H1 (cell line): ENCODE measurements around the gene MYOCD. TPM values are rescaled to one million over a fixed set of nuclear protein-coding genes. Genes with fewer than 3 reads are reported as not detected.

ENCODE experiments used
- BCL11A ChIP-seq, 2 experiments: IDR thresholded peaks; one replicate each; pipeline ENCODE4 v1.6.1; 2011; ENCODE audit warnings: low read depth in 2 of 2, low read length in 2 of 2, mild to moderate bottlenecking in 2 of 2
- RBBP5 ChIP-seq: IDR thresholded peaks from 2 replicates; pipeline ENCODE4 v1.7.1; 2012; ENCODE audit warnings: low read depth, mild to moderate bottlenecking, inconsistent platforms, low read length, moderate library complexity, borderline replicate concordance
- SAP30 ChIP-seq: fragments of 300-600 bp; sonication (generic); IDR thresholded peaks from 2 replicates; pipeline ENCODE4 v1.7.1; 2012; ENCODE audit warnings: low read length, moderate library complexity, mild to moderate bottlenecking, inconsistent platforms; ENCODE audit not compliant: insufficient read depth, insufficient replicate concordance
- polyA plus RNA-seq, 7 experiments: library from polyadenylated mRNA; depleted of rRNA in 3 of 7; stranded (reverse) in 5 of 7; unstranded in 2 of 7; fragments of >200 nt in 5 of 7; fragments of 200-250 nt in 2 of 7; gene quantifications; 1 replicate in 5 of 7; 2 replicates in 1 of 7; 4 replicates in 1 of 7; pipeline versions ENCODE4 v1.2.1 to v1.2.3, GENCODE V29; 2011 to 2013; ENCODE audit warnings: missing spikeins in 2 of 7, mixed read lengths in 2 of 7
- total RNA-seq: library from RNA; stranded (reverse); fragmentation: NEBNext Ultra II Directional; extraction: Animal tissue kit (Norgen Biotek cat#: 25700); gene quantifications from 2 replicates; pipeline ENCODE4 v1.2.1, GENCODE V29; 2021
- TF ChIP-seq, protein P1 (sequence below): fragments of 300-600 bp; sonication (generic); IDR thresholded peaks from 2 replicates; pipeline ENCODE4 v1.7.1; 2012; ENCODE audit warnings: low read length, moderate library complexity, mild to moderate bottlenecking, inconsistent platforms; ENCODE audit not compliant: insufficient replicate concordance

MYOCD gene
- total and polyA plus RNA-seq, 2 of the 8 experiments (the other 6 are each of a cell fraction or from before 2014, with no cell fraction given): 0.30 to 4.9 TPM

DNA sequence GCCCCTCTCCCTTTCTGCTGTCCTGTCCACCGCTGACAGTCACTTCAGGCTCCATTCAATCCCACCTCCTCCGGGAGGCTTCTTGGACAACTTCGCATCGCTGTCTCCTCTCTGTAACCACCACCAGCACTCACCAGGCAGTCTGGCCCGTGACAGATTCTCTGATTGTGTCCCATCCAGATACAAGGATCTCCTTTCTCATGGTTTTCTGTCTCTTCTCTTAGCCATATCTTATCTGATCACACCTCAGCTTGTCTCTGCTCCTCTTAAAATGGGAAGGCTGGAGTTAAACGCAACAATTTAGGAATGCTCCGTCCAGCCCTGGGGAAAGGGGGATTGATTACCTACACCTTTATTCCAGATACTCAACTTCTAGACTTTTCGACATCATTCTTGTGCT lies 66.7 kb downstream of the MYOCD start (continued):
- TF ChIP-seq, protein P1, sequence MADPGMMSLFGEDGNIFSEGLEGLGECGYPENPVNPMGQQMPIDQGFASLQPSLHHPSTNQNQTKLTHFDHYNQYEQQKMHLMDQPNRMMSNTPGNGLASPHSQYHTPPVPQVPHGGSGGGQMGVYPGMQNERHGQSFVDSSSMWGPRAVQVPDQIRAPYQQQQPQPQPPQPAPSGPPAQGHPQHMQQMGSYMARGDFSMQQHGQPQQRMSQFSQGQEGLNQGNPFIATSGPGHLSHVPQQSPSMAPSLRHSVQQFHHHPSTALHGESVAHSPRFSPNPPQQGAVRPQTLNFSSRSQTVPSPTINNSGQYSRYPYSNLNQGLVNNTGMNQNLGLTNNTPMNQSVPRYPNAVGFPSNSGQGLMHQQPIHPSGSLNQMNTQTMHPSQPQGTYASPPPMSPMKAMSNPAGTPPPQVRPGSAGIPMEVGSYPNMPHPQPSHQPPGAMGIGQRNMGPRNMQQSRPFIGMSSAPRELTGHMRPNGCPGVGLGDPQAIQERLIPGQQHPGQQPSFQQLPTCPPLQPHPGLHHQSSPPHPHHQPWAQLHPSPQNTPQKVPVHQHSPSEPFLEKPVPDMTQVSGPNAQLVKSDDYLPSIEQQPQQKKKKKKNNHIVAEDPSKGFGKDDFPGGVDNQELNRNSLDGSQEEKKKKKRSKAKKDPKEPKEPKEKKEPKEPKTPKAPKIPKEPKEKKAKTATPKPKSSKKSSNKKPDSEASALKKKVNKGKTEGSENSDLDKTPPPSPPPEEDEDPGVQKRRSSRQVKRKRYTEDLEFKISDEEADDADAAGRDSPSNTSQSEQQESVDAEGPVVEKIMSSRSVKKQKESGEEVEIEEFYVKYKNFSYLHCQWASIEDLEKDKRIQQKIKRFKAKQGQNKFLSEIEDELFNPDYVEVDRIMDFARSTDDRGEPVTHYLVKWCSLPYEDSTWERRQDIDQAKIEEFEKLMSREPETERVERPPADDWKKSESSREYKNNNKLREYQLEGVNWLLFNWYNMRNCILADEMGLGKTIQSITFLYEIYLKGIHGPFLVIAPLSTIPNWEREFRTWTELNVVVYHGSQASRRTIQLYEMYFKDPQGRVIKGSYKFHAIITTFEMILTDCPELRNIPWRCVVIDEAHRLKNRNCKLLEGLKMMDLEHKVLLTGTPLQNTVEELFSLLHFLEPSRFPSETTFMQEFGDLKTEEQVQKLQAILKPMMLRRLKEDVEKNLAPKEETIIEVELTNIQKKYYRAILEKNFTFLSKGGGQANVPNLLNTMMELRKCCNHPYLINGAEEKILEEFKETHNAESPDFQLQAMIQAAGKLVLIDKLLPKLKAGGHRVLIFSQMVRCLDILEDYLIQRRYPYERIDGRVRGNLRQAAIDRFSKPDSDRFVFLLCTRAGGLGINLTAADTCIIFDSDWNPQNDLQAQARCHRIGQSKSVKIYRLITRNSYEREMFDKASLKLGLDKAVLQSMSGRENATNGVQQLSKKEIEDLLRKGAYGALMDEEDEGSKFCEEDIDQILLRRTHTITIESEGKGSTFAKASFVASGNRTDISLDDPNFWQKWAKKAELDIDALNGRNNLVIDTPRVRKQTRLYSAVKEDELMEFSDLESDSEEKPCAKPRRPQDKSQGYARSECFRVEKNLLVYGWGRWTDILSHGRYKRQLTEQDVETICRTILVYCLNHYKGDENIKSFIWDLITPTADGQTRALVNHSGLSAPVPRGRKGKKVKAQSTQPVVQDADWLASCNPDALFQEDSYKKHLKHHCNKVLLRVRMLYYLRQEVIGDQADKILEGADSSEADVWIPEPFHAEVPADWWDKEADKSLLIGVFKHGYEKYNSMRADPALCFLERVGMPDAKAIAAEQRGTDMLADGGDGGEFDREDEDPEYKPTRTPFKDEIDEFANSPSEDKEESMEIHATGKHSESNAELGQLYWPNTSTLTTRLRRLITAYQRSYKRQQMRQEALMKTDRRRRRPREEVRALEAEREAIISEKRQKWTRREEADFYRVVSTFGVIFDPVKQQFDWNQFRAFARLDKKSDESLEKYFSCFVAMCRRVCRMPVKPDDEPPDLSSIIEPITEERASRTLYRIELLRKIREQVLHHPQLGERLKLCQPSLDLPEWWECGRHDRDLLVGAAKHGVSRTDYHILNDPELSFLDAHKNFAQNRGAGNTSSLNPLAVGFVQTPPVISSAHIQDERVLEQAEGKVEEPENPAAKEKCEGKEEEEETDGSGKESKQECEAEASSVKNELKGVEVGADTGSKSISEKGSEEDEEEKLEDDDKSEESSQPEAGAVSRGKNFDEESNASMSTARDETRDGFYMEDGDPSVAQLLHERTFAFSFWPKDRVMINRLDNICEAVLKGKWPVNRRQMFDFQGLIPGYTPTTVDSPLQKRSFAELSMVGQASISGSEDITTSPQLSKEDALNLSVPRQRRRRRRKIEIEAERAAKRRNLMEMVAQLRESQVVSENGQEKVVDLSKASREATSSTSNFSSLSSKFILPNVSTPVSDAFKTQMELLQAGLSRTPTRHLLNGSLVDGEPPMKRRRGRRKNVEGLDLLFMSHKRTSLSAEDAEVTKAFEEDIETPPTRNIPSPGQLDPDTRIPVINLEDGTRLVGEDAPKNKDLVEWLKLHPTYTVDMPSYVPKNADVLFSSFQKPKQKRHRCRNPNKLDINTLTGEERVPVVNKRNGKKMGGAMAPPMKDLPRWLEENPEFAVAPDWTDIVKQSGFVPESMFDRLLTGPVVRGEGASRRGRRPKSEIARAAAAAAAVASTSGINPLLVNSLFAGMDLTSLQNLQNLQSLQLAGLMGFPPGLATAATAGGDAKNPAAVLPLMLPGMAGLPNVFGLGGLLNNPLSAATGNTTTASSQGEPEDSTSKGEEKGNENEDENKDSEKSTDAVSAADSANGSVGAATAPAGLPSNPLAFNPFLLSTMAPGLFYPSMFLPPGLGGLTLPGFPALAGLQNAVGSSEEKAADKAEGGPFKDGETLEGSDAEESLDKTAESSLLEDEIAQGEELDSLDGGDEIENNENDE: no peak
- TF ChIP-seq SAP30: no peak
- TF ChIP-seq RBBP5: no peak
- TF ChIP-seq BCL11A (IDR thresholded peaks at IDR 0.05; ENCODE audit: low read depth in 2 of 2, low read length in 2 of 2): no peak
